ENCODE results near the gene AGBL3. TPM values are rescaled to one million over a fixed set of nuclear protein-coding genes. Genes with fewer than 3 reads are reported as not detected.

The AGBL3 gene
- total and polyA plus RNA-seq, 9 of the 15 experiments (the other 6 are each of a cell fraction or from before 2014, with no cell fraction given), result 0.54 to 2.9 (median 1.7) TPM

DNA sequence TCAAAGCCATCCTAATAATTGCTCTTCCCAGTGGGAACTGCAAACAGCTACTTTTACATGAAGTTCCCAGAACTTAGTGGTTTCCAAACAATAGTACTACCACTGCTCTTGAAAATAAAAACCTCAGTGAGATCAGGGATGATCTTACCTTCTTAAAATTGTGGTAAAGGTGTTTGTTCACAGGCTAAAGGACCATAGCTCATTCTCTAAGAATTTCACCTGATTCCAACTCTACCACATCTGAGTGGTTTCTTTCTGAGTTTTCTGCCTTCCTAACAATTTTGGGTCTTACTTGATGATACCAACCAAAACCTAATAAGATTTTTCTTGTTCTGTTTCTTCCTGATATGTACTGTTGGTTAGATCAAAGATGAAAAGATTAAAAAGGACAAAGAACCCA lies 45.6 kb upstream of the AGBL3 start:
- Histone ChIP-seq H3K36me3 (ENCODE audit: control insufficient read depth, insufficient read depth, low read length) (no peaks in the 10 kb centered on the region), H4K20me1 (replicated peaks; ENCODE audit: control insufficient read depth, insufficient read depth, low read length) (no peaks in the 10 kb centered on the region), H3K4me1 (replicated peaks in 1 of 2; ENCODE audit: control insufficient read depth in 2 of 2, insufficient read depth in 2 of 2, low read length in 2 of 2) (no peaks in the 10 kb centered on the region), H2AFZ (ENCODE audit: low read depth, low read length) (no peak overlapping the region), H3K4me2 (ENCODE audit: insufficient read depth, low read length) (no peak overlapping the region), H3K4me3 (no peak overlapping the region), H3K9ac (ENCODE audit: insufficient read depth in 1 of 2, low read depth in 2 of 2, low read length in 2 of 2) (no peak overlapping the region), H3K79me2 (ENCODE audit: control insufficient read depth, insufficient read depth, low read length) (no peaks in the 10 kb centered on the region), H3K27ac (ENCODE audit: extremely low read depth, low read depth, low read length) (no peak overlapping the region), H3K27me3 (ENCODE audit: control insufficient read depth in 2 of 2, insufficient read depth in 2 of 2, low read length in 2 of 2) (peaks cover 11 to 16% of the 10 kb centered on the region in 2 experiments; a peak in 4 of 5 replicates), H3K9me1 (ENCODE audit: control insufficient read depth, insufficient read depth, low read length) (no peaks in the 10 kb centered on the region), H3K9me3 (replicated peaks; ENCODE audit: control insufficient read depth, insufficient read depth, low read depth, low read length) (no peaks in the 10 kb centered on the region)
- CTCF ChIA-PET (ENCODE audit: low intra/inter-chr PET ratio), result interaction anchor here (0.7 to 1.1 kb wide), 2 partner anchors 236 to 308 kb away, joined by 3 read pairs; no protein-coding TSS in a partner anchor
- ATAC-seq, result no peak
- POLR2A ChIA-PET, result interaction anchor here (0.9 to 1.5 kb wide), 2 partner anchors 8 to 9 kb away, joined by 3 read pairs; no protein-coding TSS in a partner anchor
- intact Hi-C loops (cut with micrococcal nuclease) (loop anchor here (5.0 to 10.0 kb wide), 3 partner anchors 63 to 426 kb away; no protein-coding TSS in a partner anchor), in situ Hi-C loops (cut with MboI) (loop anchor here (10.0 kb wide), 1 partner anchor 496 kb away; no protein-coding TSS in a partner anchor)
- TF ChIP-seq HOXB6 (CRISPR knock-in tag; IDR thresholded peaks at IDR 0.05; ENCODE audit: borderline replicate concordance), result no peak
- TF ChIP-seq BCLAF1 (IDR thresholded peaks at IDR 0.05; ENCODE audit: borderline replicate concordance in 1 of 2, control insufficient read depth in 1 of 2, low read depth in 2 of 2, low read length in 1 of 2), result no peak
- TF ChIP-seq ZNF717 (CRISPR knock-in tag; IDR thresholded peaks at IDR 0.05), result no peak
- TF ChIP-seq SMARCA4 (IDR thresholded peaks at IDR 0.05), result no peak
- no peak for TF ChIP-seq TARDBP (IDR thresholded peaks at IDR 0.05)
- TF ChIP-seq LEF1 (IDR thresholded peaks at IDR 0.05), result no peak
- no peak for TF ChIP-seq SP2 (IDR thresholded peaks at IDR 0.05; ENCODE audit: extremely low read depth, low read depth, low read length, poor library complexity, severe bottlenecking)
- no peak for TF ChIP-seq ZNF324 (CRISPR knock-in tag; IDR thresholded peaks at IDR 0.05)
- no peak for TF ChIP-seq NEUROD1 (IDR thresholded peaks at IDR 0.05; ENCODE audit: borderline replicate concordance, low read depth, low read length, partially characterized antibody)
- no peak for DNase-seq (ENCODE audit: extremely low read depth in 1 of 4, low spot score in 3 of 4)
- FAIRE-seq, result no peak
- BruUV-seq (replicated peaks), result no TSS peak
